HepG2 (cell line): ENCODE data around the gene SLC15A1. TPM values are rescaled to one million over a fixed set of nuclear protein-coding genes. Genes with fewer than 3 reads are reported as not detected.

Experiments used
- ATAC-seq: fragments of 200-7000 bp; cut with Tn5 transposase; 3 replicates; pipeline ENCODE4 v1.9.1; 2020; ENCODE audit warnings: mild to moderate bottlenecking, moderate library complexity
- BruUV-seq: library from RNA; stranded (reverse); fragments of 400-500 nt; replicated peaks from 2 replicates; lab custom pipeline; 2021; lab: Mats Ljungman, UMichigan
- CTCF ChIA-PET: fragments of 300-600 bp; formaldehyde crosslinking; extraction: SDS; loops from one replicate; lab custom pipeline; 2021; ENCODE audit warnings: low total read pairs, inconsistent platforms, low intra/inter-chr PET ratio; lab: Yijun Ruan, JAX
- POLR2A ChIA-PET: fragments of 350-600 bp; sonication (Branson Sonifier 250); formaldehyde crosslinking; loops from one replicate; lab custom pipeline; 2020; ENCODE audit warnings: antibody characterized with exemption, inconsistent platforms; lab: Yijun Ruan, JAX
- DNase-seq: peaks from one replicate; pipeline ENCODE4 v3.0.0-alpha.2; 2015; ENCODE audit warnings: low spot score
- FAIRE-seq: peaks from 3 replicates; lab custom pipeline; 2011; peaks lifted over from hg19 to GRCh38; lab: Jason Lieb, UNC
- H2AFZ ChIP-seq: one replicate; pipeline ENCODE4 v1.6.1; 2011; ENCODE audit warnings: low read length, inconsistent platforms
- H3K27ac ChIP-seq: fragments of 300-600 bp; 3 replicates; pipeline ENCODE4 v1.8.0; 2011; ENCODE audit warnings: mixed run types, mild to moderate bottlenecking, mixed read lengths, low read length, inconsistent platforms; ENCODE audit not compliant: insufficient read depth; ENCODE audit errors: extremely low read length
- H3K27me3 ChIP-seq, 2 experiments: fragments of 200-600 bp in 1 of 2; 2 replicates in 1 of 2; 3 replicates in 1 of 2; pipeline versions ENCODE4 v1.6.0 to v1.8.0; 2011; ENCODE audit warnings: low read length in 2 of 2, mild to moderate bottlenecking in 2 of 2, moderate library complexity in 2 of 2, inconsistent platforms in 1 of 2; ENCODE audit not compliant: insufficient read depth in 2 of 2, control insufficient read depth in 1 of 2
- H3K36me3 ChIP-seq, 2 experiments: fragments of 200-600 bp in 1 of 2; replicated peaks in 1 of 2; 2 replicates in 1 of 2; 3 replicates in 1 of 2; pipeline versions ENCODE4 v1.5.1 to v1.8.0; 2011; ENCODE audit warnings: low read length in 2 of 2, inconsistent platforms in 1 of 2; ENCODE audit not compliant: insufficient read depth in 2 of 2, control insufficient read depth in 1 of 2
- H3K4me1 ChIP-seq: 2 replicates; pipeline ENCODE4 v1.5.1; 2012; ENCODE audit warnings: low read length, inconsistent platforms; ENCODE audit not compliant: insufficient read depth
- H3K4me2 ChIP-seq: 2 replicates; pipeline ENCODE4 v1.6.0; 2011; ENCODE audit warnings: low read depth, low read length, inconsistent platforms
- H3K4me3 ChIP-seq, 3 experiments: fragments of 200-600 bp in 1 of 3; sonication (generic), shearing (Covaris generic) in 1 of 3; replicated peaks in 1 of 3; 2 replicates each; pipeline ENCODE4 v1.5.1; 2011 to 2016; ENCODE audit warnings: low read length in 3 of 3, inconsistent platforms in 2 of 3, low read depth in 2 of 3, mild to moderate bottlenecking in 2 of 3, control low read depth in 1 of 3, mixed read lengths in 1 of 3; ENCODE audit not compliant: insufficient read depth in 1 of 3
- H3K79me2 ChIP-seq: one replicate; pipeline ENCODE4 v1.6.1; 2011; ENCODE audit warnings: low read length, inconsistent platforms; ENCODE audit not compliant: insufficient read depth
- H3K9ac ChIP-seq: 2 replicates; pipeline ENCODE4 v1.6.0; 2011; ENCODE audit warnings: mild to moderate bottlenecking, low read depth, low read length, inconsistent platforms; ENCODE audit not compliant: insufficient read depth
- H3K9me3 ChIP-seq: 2 replicates; pipeline ENCODE4 v1.5.1; 2012; ENCODE audit warnings: mild to moderate bottlenecking, low read length
- H4K20me1 ChIP-seq: 2 replicates; pipeline ENCODE4 v1.6.0; 2011; ENCODE audit warnings: inconsistent platforms, mild to moderate bottlenecking, low read length, moderate library complexity; ENCODE audit not compliant: insufficient read depth
- ARNTL ChIP-seq: sonication (generic); formaldehyde crosslinking; IDR thresholded peaks from 2 replicates; pipeline ENCODE4 v1.4.0; 2020; ENCODE audit warnings: mild to moderate bottlenecking, missing genetic modification reagents
- BCL3 ChIP-seq: sonication (generic); formaldehyde crosslinking; IDR thresholded peaks from 2 replicates; pipeline ENCODE4 v1.5.1; 2020; ENCODE audit warnings: mild to moderate bottlenecking, missing genetic modification reagents, moderate library complexity
- CREB1 ChIP-seq, 2 experiments: fragments of 450-650 bp in 1 of 2; IDR thresholded peaks; 2 replicates each; pipeline ENCODE4 v1.6.1; 2016 to 2017; ENCODE audit warnings: control low read depth in 1 of 2, mild to moderate bottlenecking in 1 of 2, missing compliant biosample characterization in 1 of 2, missing genetic modification characterization in 1 of 2
- ETV6 ChIP-seq: sonication (generic); formaldehyde crosslinking; conservative IDR thresholded peaks from 2 replicates; pipeline ENCODE4 v1.4.0; 2020; ENCODE audit warnings: missing genetic modification reagents
- GATA4 ChIP-seq: sonication (generic); IDR thresholded peaks from 2 replicates; pipeline ENCODE4 v1.6.1; 2016; ENCODE audit warnings: antibody characterized with exemption, low read depth, borderline replicate concordance
- MED1 ChIP-seq: sonication (generic); formaldehyde crosslinking; IDR thresholded peaks from 2 replicates; pipeline ENCODE4 v1.4.0; 2020; ENCODE audit warnings: missing genetic modification reagents
- POLR2G ChIP-seq: fragments of 200-400 bp; formaldehyde crosslinking; IDR thresholded peaks from 2 replicates; pipeline ENCODE4 v1.6.1; 2018; ENCODE audit warnings: mild to moderate bottlenecking, low read depth, low read length, moderate library complexity
- SOX13 ChIP-seq, 3 experiments: fragments of 450-650 bp in 1 of 3; sonication (generic) in 1 of 3; formaldehyde crosslinking in 1 of 3; IDR thresholded peaks in 2 of 3; conservative IDR thresholded peaks in 1 of 3; 2 replicates each; pipeline versions ENCODE4 v1.5.0 to v1.6.1; 2016 to 2020; ENCODE audit warnings: antibody characterized with exemption in 1 of 3, mild to moderate bottlenecking in 1 of 3, missing compliant biosample characterization in 1 of 3, missing genetic modification reagents in 1 of 3, moderate library complexity in 1 of 3
- STAT5B ChIP-seq: sonication (generic); formaldehyde crosslinking; IDR thresholded peaks from 2 replicates; pipeline ENCODE4 v1.4.0; 2020; ENCODE audit warnings: missing genetic modification reagents
- ZNF563 ChIP-seq: sonication (generic); formaldehyde crosslinking; IDR thresholded peaks from 2 replicates; pipeline ENCODE4 v1.8.0; 2022; ENCODE audit warnings: mild to moderate bottlenecking, moderate library complexity, missing genetic modification reagents
- ZNF589 ChIP-seq: sonication (generic); formaldehyde crosslinking; conservative IDR thresholded peaks from 2 replicates; pipeline ENCODE4 v1.8.0; 2022; ENCODE audit warnings: mild to moderate bottlenecking, moderate library complexity, missing genetic modification reagents
- ZNF691 ChIP-seq: sonication (generic); formaldehyde crosslinking; IDR thresholded peaks from 2 replicates; pipeline ENCODE4 v1.4.0; 2020; ENCODE audit warnings: missing genetic modification reagents, low read depth, mild to moderate bottlenecking, borderline replicate concordance
- ZZZ3 ChIP-seq: sonication (generic); formaldehyde crosslinking; IDR thresholded peaks from 2 replicates; pipeline ENCODE4 v1.4.0; 2020; ENCODE audit warnings: missing genetic modification reagents, mild to moderate bottlenecking, borderline replicate concordance
- WGBS: methylation state at CpG from one replicate; pipeline ENCODE4 v1.1.6; 2017; ENCODE audit warnings: low lambda C conversion rate; 5-methylcytosine and 5-hydroxymethylcytosine counted together
- in situ Hi-C: cut with HindIII; loops from 2 replicates; pipeline ENCODE4 v1.10.0; 2017; ENCODE audit warnings: low pct_unique_long_range_greater_than_20kb; ENCODE audit not compliant: extremely low pct_ligation_motif_present
- intact Hi-C: fragments of 100-400 bp; cut with micrococcal nuclease; formaldehyde crosslinking; loops from one replicate; pipeline ENCODE4 v1.10.0; 2022; ENCODE audit not compliant: unreplicated experiment
- polyA plus RNA-seq, 8 experiments: library from polyadenylated mRNA; depleted of rRNA in 3 of 8; stranded (reverse) in 7 of 8; unstranded in 1 of 8; fragments of >200 nt; fragmentation: Illumina TruSeq in 4 of 8; extraction: Trizol in 4 of 8; gene quantifications; 2 replicates each; pipeline versions ENCODE4 v1.2.1 to v1.2.3, GENCODE V29; 2011 to 2016; ENCODE audit warnings: low read depth in 4 of 8, missing spikeins in 1 of 8, mixed read lengths in 1 of 8; ENCODE audit not compliant: insufficient read depth in 1 of 8
- total RNA-seq, 5 experiments: library from RNA; depleted of rRNA; stranded (reverse); fragments of >200 nt; fragmentation: Illumina TruSeq; extraction: Trizol; gene quantifications; 2 replicates each; pipeline ENCODE4 v1.2.3, GENCODE V29; 2016; ENCODE audit warnings: low read depth in 1 of 5

Gene SLC15A1
- total and polyA plus RNA-seq, 2 of the 13 experiments (the other 11 are each of a cell fraction or from before 2014, with no cell fraction given): 0.17 to 0.20 TPM

GRCh38 chr13:98658131-98658530 lies 94.3 kb downstream of the SLC15A1 start:
- no peak overlapping the region for H3K27ac ChIP-seq
- H2AFZ ChIP-seq: no peak overlapping the region
- in situ Hi-C loops (loop anchor here (10.0 to 25.0 kb wide), 2 partner anchors 213 to 796 kb away; no protein-coding TSS in a partner anchor), intact Hi-C loops (loop anchor here (10.0 kb wide), 1 partner anchor 83 kb away; the partner anchor contains the start of gene STK24)
- POLR2A ChIA-PET: no interaction called here
- no peaks in the 10 kb centered on the region for H4K20me1 ChIP-seq
- H3K36me3 ChIP-seq: no peaks in the 10 kb centered on the region
- 30% methylated on average over 5 of the region's 5 CpGs for WGBS
- peaks cover 0 to 7% of the 10 kb centered on the region in 2 experiments; a peak in 1 of 5 replicates for H3K27me3 ChIP-seq
- H3K4me1 ChIP-seq: peaks cover 9% of the 10 kb centered on the region; the same call in 1 of the 2 replicates
- no peaks in the 10 kb centered on the region for H3K79me2 ChIP-seq
- no peaks in the 10 kb centered on the region for H3K9me3 ChIP-seq
- no peak overlapping the region for H3K9ac ChIP-seq
- FAIRE-seq (no peak), DNase-seq (no peak), ATAC-seq (no peak)
- CTCF ChIA-PET: no interaction called here
- H3K4me3 ChIP-seq: no peak overlapping the region
- BruUV-seq: no TSS peak
- TF ChIP-seq SOX13 (IDR thresholded peaks at IDR 0.05) (no peak), SOX13 (CRISPR knock-in tag; conservative IDR thresholded peaks at IDR 0.05 in 1 of 2, IDR thresholded peaks at IDR 0.05 in 1 of 2) (peak in 1 of 2 experiments; percentile 45; a peak in 2 of 4 replicates), CREB1 (IDR thresholded peaks at IDR 0.05) (no peak), CREB1 (CRISPR knock-in tag; IDR thresholded peaks at IDR 0.05) (no peak)
- no peak overlapping the region for H3K4me2 ChIP-seq

DNA sequence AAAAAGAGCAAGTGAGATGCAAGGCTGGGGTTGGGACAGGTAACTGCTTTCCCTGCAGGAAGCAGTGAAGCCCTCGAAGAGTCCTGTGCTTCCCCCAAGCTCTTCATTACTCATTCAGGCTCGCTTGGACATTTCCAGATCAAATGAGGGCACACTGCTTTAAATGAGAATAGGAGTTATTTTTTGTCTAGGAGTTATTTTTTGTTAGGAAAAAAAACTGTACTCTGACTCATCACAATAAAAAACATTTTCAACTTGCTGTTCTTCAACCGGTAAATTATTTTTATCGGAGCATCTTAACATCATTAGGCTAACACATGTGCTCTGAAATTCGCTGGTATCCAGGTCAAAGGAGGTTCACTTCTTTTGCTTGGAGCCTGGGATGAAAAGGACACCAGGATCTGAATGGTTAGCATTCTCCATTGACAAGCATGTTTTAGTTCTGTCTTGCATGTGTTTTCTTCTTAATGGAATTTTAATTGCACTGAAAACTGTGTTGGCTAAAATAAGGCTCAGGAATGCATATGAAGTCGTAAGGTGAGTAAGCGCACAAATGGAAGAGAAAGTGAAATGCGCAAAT lies 94.9 kb downstream of the SLC15A1 start:
- Histone ChIP-seq H3K9ac (no peak overlapping the region), H3K4me1 (peaks cover 14% of the 10 kb centered on the region; the same call in 1 of the 2 replicates), H3K4me2 (no peak overlapping the region), H3K4me3 (no peak overlapping the region), H2AFZ (no peak overlapping the region), H4K20me1 (no peaks in the 10 kb centered on the region), H3K27ac (no peak overlapping the region), H3K27me3 (peaks cover 0 to 7% of the 10 kb centered on the region in 2 experiments; a peak in 1 of 5 replicates), H3K9me3 (no peaks in the 10 kb centered on the region), H3K79me2 (no peaks in the 10 kb centered on the region), H3K36me3 (no peaks in the 10 kb centered on the region)
- no peak for FAIRE-seq
- BruUV-seq: no TSS peak
- CTCF ChIA-PET: no interaction called here
- in situ Hi-C loops (loop anchor here (10.0 to 25.0 kb wide), 2 partner anchors 213 to 795 kb away; no protein-coding TSS in a partner anchor), intact Hi-C loops (loop anchor here (10.0 kb wide), 1 partner anchor 83 kb away; the partner anchor contains the start of gene STK24)
- POLR2A ChIA-PET: no interaction called here
- no peak for TF ChIP-seq BCL3
- no peak for TF ChIP-seq ARNTL (CRISPR knock-in tag)
- no peak for TF ChIP-seq STAT5B (CRISPR knock-in tag)
- no peak for TF ChIP-seq ZNF691
- no peak for TF ChIP-seq ZNF589 (CRISPR knock-in tag)
- no peak for TF ChIP-seq ZNF563 (CRISPR knock-in tag)
- no peak for TF ChIP-seq MED1 (CRISPR knock-in tag)
- no peak for TF ChIP-seq GATA4
- no peak for TF ChIP-seq ZZZ3 (CRISPR knock-in tag)
- no peak for TF ChIP-seq POLR2G
- TF ChIP-seq ETV6 (CRISPR knock-in tag): no peak
- 51% methylated on average over 8 of the region's 8 CpGs for WGBS
- DNase-seq: no peak
- no peak for ATAC-seq
